ENCODE measurements around the gene SMOC1. TPM values are rescaled to one million over a fixed set of nuclear protein-coding genes. Genes with fewer than 3 reads are reported as not detected.

SMOC1 gene
- total RNA-seq, 4 donors from 2014 or later: 0.72 to 3.1 (median 1.6) TPM

- DNase-seq (ENCODE audit: low spot score in 2 of 2): no peak
- peak in 1 of 2 donors; percentile 32 for TF ChIP-seq CTCF (IDR thresholded peaks at IDR 0.05)
- no peak for TF ChIP-seq EP300 (IDR thresholded peaks at IDR 0.05)
- H3K27ac ChIP-seq: no peak overlapping the region
- 48% methylated on average over 18 of the region's 22 CpGs for WGBS
- H3K4me3 ChIP-seq: no peak overlapping the region
- no peaks in the 10 kb centered on the region for H3K9me3 ChIP-seq
- no peaks in the 10 kb centered on the region for H3K36me3 ChIP-seq
- H3K4me1 ChIP-seq: no peaks in the 10 kb centered on the region
- H3K27me3 ChIP-seq: no peaks in the 10 kb centered on the region
Measured at GRCh38 chr14:70045844-70046535, 166.8 kb downstream of the SMOC1 start.

- Histone ChIP-seq H3K27ac (no peak overlapping the region), H3K9me3 (no peaks in the 10 kb centered on the region), H3K4me1 (no peaks in the 10 kb centered on the region), H3K4me3 (no peak overlapping the region), H3K36me3 (no peaks in the 10 kb centered on the region), H3K27me3 (no peaks in the 10 kb centered on the region)
- 80% methylated on average over 3 of the region's 3 CpGs for WGBS
- DNase-seq (ENCODE audit: low spot score in 2 of 2): no peak
- no peak for TF ChIP-seq EP300 (IDR thresholded peaks at IDR 0.05)
- TF ChIP-seq POLR2A (IDR thresholded peaks at IDR 0.05): no peak
- TF ChIP-seq CTCF (IDR thresholded peaks at IDR 0.05): no peak
- TF ChIP-seq POLR2AphosphoS5 (IDR thresholded peaks at IDR 0.05): no peak
Measured at GRCh38 chr14:70047598-70048312, 168.5 kb downstream of the SMOC1 start.

GRCh38 chr14:70048313-70048654 is 169.1 kb downstream of the SMOC1 start:
- H3K27me3 ChIP-seq: no peaks in the 10 kb centered on the region
- WGBS: 83% methylated on average over 1 of the region's 1 CpG
- no peaks in the 10 kb centered on the region for H3K9me3 ChIP-seq
- no peak for DNase-seq (ENCODE audit: low spot score in 2 of 2)
- H3K27ac ChIP-seq: no peak overlapping the region
- H3K4me3 ChIP-seq: no peak overlapping the region
- no peaks in the 10 kb centered on the region for H3K36me3 ChIP-seq
- H3K4me1 ChIP-seq: no peaks in the 10 kb centered on the region
- no peak for TF ChIP-seq POLR2AphosphoS5 (IDR thresholded peaks at IDR 0.05)
- TF ChIP-seq POLR2A (IDR thresholded peaks at IDR 0.05): no peak
- TF ChIP-seq CTCF (IDR thresholded peaks at IDR 0.05): no peak
- TF ChIP-seq EP300 (IDR thresholded peaks at IDR 0.05): no peak

GRCh38 chr14:70049605-70050004 is 170.4 kb downstream of the SMOC1 start:
- H3K36me3 ChIP-seq: no peaks in the 10 kb centered on the region
- no peak overlapping the region for H3K4me3 ChIP-seq
- no peak for DNase-seq (ENCODE audit: low spot score in 2 of 2)
- WGBS: 52% methylated on average over 3 of the region's 3 CpGs
- TF ChIP-seq EP300 (IDR thresholded peaks at IDR 0.05) (no peak), POLR2A (IDR thresholded peaks at IDR 0.05) (no peak)
- H3K27me3 ChIP-seq: no peaks in the 10 kb centered on the region
- no peaks in the 10 kb centered on the region for H3K4me1 ChIP-seq
- no peak overlapping the region for H3K27ac ChIP-seq
- H3K9me3 ChIP-seq: no peaks in the 10 kb centered on the region

GRCh38 chr14:70050136-70050535 is 170.9 kb downstream of the SMOC1 start:
- Histone ChIP-seq H3K4me1 (no peaks in the 10 kb centered on the region), H3K9me3 (no peaks in the 10 kb centered on the region), H3K27ac (no peak overlapping the region), H3K4me3 (no peak overlapping the region), H3K27me3 (no peaks in the 10 kb centered on the region), H3K36me3 (no peaks in the 10 kb centered on the region)
- WGBS: 76% methylated on average over 4 of the region's 4 CpGs
- no peak for DNase-seq (ENCODE audit: low spot score in 2 of 2)
- TF ChIP-seq CTCF (IDR thresholded peaks at IDR 0.05) (no peak), POLR2AphosphoS5 (IDR thresholded peaks at IDR 0.05) (no peak), EP300 (IDR thresholded peaks at IDR 0.05) (no peak), POLR2A (IDR thresholded peaks at IDR 0.05) (no peak)

All from suprapubic skin (tissue), 4 donors.